SK-N-SH (cell line): Measurements from ENCODE around the gene SGCB. TPM values are rescaled to one million over a fixed set of nuclear protein-coding genes. Genes with fewer than 3 reads are reported as not detected.

Experiments used
- CTCF ChIA-PET: fragments of 300-600, 350-600 bp; formaldehyde crosslinking; extraction: SDS; loops from one replicate; lab custom pipeline; 2021; lab: Yijun Ruan, JAX
- POLR2A ChIA-PET: fragments of 350-600 bp; sonication (Branson Sonifier 250); formaldehyde crosslinking; extraction: SDS; loops from one replicate; lab custom pipeline; 2020; ENCODE audit warnings: antibody characterized with exemption, inconsistent platforms; lab: Yijun Ruan, JAX
- DNase-seq: peaks from one replicate; pipeline ENCODE4 v3.0.0; 2012
- H2AFZ ChIP-seq: fragments of 200-600 bp; sonication (generic); 2 replicates; pipeline ENCODE4 v1.8.1; 2016; ENCODE audit warnings: antibody characterized with exemption, mild to moderate bottlenecking, low read depth
- H3F3A ChIP-seq: fragments of 200-600 bp; sonication (generic); replicated peaks from 2 replicates; pipeline ENCODE3; 2016; ENCODE audit warnings: antibody characterized with exemption, mild to moderate bottlenecking; ENCODE audit not compliant: insufficient read depth
- H3K27ac ChIP-seq, 2 experiments: fragments of 200-500 bp in 1 of 2; fragments of 200-600 bp in 1 of 2; sonication (Bioruptor generic) in 1 of 2; sonication (generic), shearing (Covaris generic) in 1 of 2; 2 replicates each; pipeline versions ENCODE4 v1.5.1 to v1.6.1; 2014 to 2016; ENCODE audit warnings: low read depth in 2 of 2, inconsistent platforms in 1 of 2, low read length in 1 of 2, mild to moderate bottlenecking in 1 of 2, mixed read lengths in 1 of 2
- H3K27me3 ChIP-seq: fragments of 200-600 bp; sonication (generic), shearing (Covaris generic); 2 replicates; pipeline ENCODE4 v1.6.1; 2016; ENCODE audit warnings: mixed run types; ENCODE audit not compliant: insufficient read depth
- H3K36me3 ChIP-seq, 2 experiments: fragments of 200-500 bp in 1 of 2; fragments of 200-600 bp in 1 of 2; sonication (Bioruptor generic) in 1 of 2; sonication (generic) in 1 of 2; replicated peaks in 1 of 2; 2 replicates each; pipeline versions ENCODE3 to v1.5.1; 2014 to 2016; ENCODE audit warnings: low read length in 1 of 2, mild to moderate bottlenecking in 1 of 2; ENCODE audit not compliant: insufficient read depth in 2 of 2, control insufficient read depth in 1 of 2
- H3K4me1 ChIP-seq, 2 experiments: fragments of 200-500 bp in 1 of 2; fragments of 200-600 bp in 1 of 2; sonication (Bioruptor generic) in 1 of 2; sonication (generic), shearing (Covaris generic) in 1 of 2; 2 replicates each; pipeline versions ENCODE4 v1.5.1 to v1.6.1; 2014 to 2016; ENCODE audit warnings: low read depth in 1 of 2, low read length in 1 of 2, mixed run types in 1 of 2; ENCODE audit not compliant: insufficient read depth in 2 of 2, control insufficient read depth in 1 of 2
- H3K4me2 ChIP-seq: fragments of 200-600 bp; sonication (generic), shearing (Covaris generic); 2 replicates; pipeline ENCODE4 v1.6.1; 2017; ENCODE audit warnings: mixed run types
- H3K4me3 ChIP-seq, 2 experiments: fragments of 200-500 bp in 1 of 2; fragments of 200-600 bp in 1 of 2; sonication (Bioruptor generic) in 1 of 2; sonication (generic), shearing (Covaris generic) in 1 of 2; 2 replicates each; pipeline versions ENCODE4 v1.5.1 to v1.8.1; 2014 to 2016; ENCODE audit warnings: low read depth in 2 of 2, inconsistent platforms in 1 of 2, low read length in 1 of 2, mild to moderate bottlenecking in 1 of 2, mixed read lengths in 1 of 2, moderate library complexity in 1 of 2
- H3K79me2 ChIP-seq: fragments of 200-600 bp; sonication (generic); 2 replicates; pipeline ENCODE4 v1.8.1; 2017; ENCODE audit warnings: mild to moderate bottlenecking; ENCODE audit not compliant: insufficient read depth
- H3K9ac ChIP-seq: fragments of 200-600 bp; sonication (generic); 2 replicates; pipeline ENCODE4 v1.6.1; 2017; ENCODE audit warnings: mixed run types
- H3K9me2 ChIP-seq: fragments of 200-600 bp; sonication (generic); 2 replicates; pipeline ENCODE4 v1.6.1; 2017; ENCODE audit warnings: mixed run types
- H3K9me3 ChIP-seq: fragments of 200-600 bp; sonication (generic); 2 replicates; pipeline ENCODE4 v1.6.1; 2017; ENCODE audit warnings: mixed run types, mild to moderate bottlenecking, moderate library complexity
- H4K20me1 ChIP-seq: fragments of 200-600 bp; sonication (generic); 2 replicates; pipeline ENCODE4 v1.6.1; 2017; ENCODE audit warnings: mild to moderate bottlenecking, mixed run types; ENCODE audit not compliant: insufficient read depth
- GABPA ChIP-seq: IDR thresholded peaks from 2 replicates; pipeline ENCODE4 v1.4.0; 2012; ENCODE audit warnings: low read depth, mild to moderate bottlenecking
- GATA2 ChIP-seq: sonication (generic); formaldehyde crosslinking; IDR thresholded peaks from 2 replicates; pipeline ENCODE4 v1.5.0; 2020; ENCODE audit warnings: mild to moderate bottlenecking, missing genetic modification reagents
- JUND ChIP-seq: IDR thresholded peaks from 2 replicates; pipeline ENCODE4 v1.4.0; 2012
- NRF1 ChIP-seq: IDR thresholded peaks from 2 replicates; pipeline ENCODE4 v1.6.1; 2012; ENCODE audit warnings: low read depth, mild to moderate bottlenecking, low read length
- RAD21 ChIP-seq: IDR thresholded peaks from 2 replicates; pipeline ENCODE4 v1.6.1; 2012; ENCODE audit warnings: mild to moderate bottlenecking, low read length
- RFX5 ChIP-seq: IDR thresholded peaks from 2 replicates; pipeline ENCODE4 v1.6.1; 2012; ENCODE audit warnings: mild to moderate bottlenecking, improper control_type of control experiment, low read length
- RXRA ChIP-seq: IDR thresholded peaks from 2 replicates; pipeline ENCODE4 v1.4.0; 2012; ENCODE audit warnings: low read depth, mild to moderate bottlenecking, borderline replicate concordance
- SIN3A ChIP-seq: IDR thresholded peaks from 2 replicates; pipeline ENCODE4 v1.6.1; 2012; ENCODE audit warnings: low read depth, mild to moderate bottlenecking, low read length, moderate library complexity, borderline replicate concordance
- SMC3 ChIP-seq: IDR thresholded peaks from 2 replicates; pipeline ENCODE4 v1.6.1; 2012; ENCODE audit warnings: low read depth, low read length, improper control_type of control experiment
- TEAD4 ChIP-seq: IDR thresholded peaks from 2 replicates; pipeline ENCODE4 v1.4.0; 2012; ENCODE audit warnings: mild to moderate bottlenecking, borderline replicate concordance; ENCODE audit not compliant: insufficient read depth
- WGBS: methylation state at CpG from one replicate; pipeline ENCODE4 v1.1.6; 2017; ENCODE audit warnings: low lambda C conversion rate; 5-methylcytosine and 5-hydroxymethylcytosine counted together
- polyA plus RNA-seq, 3 experiments: library from polyadenylated mRNA; depleted of rRNA; stranded (reverse); fragments of >200 nt; gene quantifications; 2 replicates each; pipeline ENCODE4 v1.2.3, GENCODE V29; 2012
- TF ChIP-seq, protein P1 (sequence below): IDR thresholded peaks from 2 replicates; pipeline ENCODE4 v1.6.1; 2012; ENCODE audit warnings: mild to moderate bottlenecking, low read depth, low read length, moderate library complexity
- TF ChIP-seq, protein P2 (sequence below): IDR thresholded peaks from 2 replicates; pipeline ENCODE4; 2012
- TF ChIP-seq, protein P3 (sequence below): fragments of 150-350 bp; IDR thresholded peaks from 2 replicates; pipeline ENCODE4 v1.6.1; 2017; ENCODE audit warnings: antibody characterized with exemption, low read length, low read depth, borderline replicate concordance
- TF ChIP-seq, protein P4 (sequence below): IDR thresholded peaks from 2 replicates; pipeline ENCODE4 v1.4.0; 2012; ENCODE audit warnings: low read depth
- TF ChIP-seq, protein P5 (sequence below): IDR thresholded peaks from 2 replicates; pipeline ENCODE4 v1.4.0; 2012; ENCODE audit warnings: low read depth, borderline replicate concordance

Gene SGCB
- polyA plus RNA-seq, 1 of the 3 experiments (the other 2 are of a cell fraction) = 25.1 TPM

DNA sequence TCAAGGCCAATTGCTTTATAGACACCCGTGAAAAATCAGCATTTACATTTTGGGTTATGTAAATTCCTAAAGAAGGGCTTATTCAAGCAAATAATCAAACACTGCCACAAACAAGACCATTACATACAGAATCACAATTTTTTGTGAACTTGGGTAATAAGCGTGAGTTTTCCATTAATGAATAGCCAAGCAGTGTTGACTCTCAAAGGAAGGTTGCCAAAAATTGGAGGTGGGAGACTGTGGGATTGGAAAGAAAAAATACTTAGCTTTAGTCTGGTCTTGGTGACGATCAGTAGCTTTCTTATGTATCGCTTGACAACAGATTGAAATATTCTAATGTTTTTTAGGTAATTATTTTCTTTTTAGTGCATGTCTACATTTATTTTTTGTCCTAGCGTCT is 38.8 kb downstream of the SGCB start:
- H3K9me3 ChIP-seq = no peaks in the 10 kb centered on the region
- no peaks in the 10 kb centered on the region for H3F3A ChIP-seq
- no peak overlapping the region for H3K9ac ChIP-seq
- no peaks in the 10 kb centered on the region for H3K36me3 ChIP-seq
- no peak overlapping the region for H2AFZ ChIP-seq
- no peak for DNase-seq
- TF ChIP-seq, protein P1, sequence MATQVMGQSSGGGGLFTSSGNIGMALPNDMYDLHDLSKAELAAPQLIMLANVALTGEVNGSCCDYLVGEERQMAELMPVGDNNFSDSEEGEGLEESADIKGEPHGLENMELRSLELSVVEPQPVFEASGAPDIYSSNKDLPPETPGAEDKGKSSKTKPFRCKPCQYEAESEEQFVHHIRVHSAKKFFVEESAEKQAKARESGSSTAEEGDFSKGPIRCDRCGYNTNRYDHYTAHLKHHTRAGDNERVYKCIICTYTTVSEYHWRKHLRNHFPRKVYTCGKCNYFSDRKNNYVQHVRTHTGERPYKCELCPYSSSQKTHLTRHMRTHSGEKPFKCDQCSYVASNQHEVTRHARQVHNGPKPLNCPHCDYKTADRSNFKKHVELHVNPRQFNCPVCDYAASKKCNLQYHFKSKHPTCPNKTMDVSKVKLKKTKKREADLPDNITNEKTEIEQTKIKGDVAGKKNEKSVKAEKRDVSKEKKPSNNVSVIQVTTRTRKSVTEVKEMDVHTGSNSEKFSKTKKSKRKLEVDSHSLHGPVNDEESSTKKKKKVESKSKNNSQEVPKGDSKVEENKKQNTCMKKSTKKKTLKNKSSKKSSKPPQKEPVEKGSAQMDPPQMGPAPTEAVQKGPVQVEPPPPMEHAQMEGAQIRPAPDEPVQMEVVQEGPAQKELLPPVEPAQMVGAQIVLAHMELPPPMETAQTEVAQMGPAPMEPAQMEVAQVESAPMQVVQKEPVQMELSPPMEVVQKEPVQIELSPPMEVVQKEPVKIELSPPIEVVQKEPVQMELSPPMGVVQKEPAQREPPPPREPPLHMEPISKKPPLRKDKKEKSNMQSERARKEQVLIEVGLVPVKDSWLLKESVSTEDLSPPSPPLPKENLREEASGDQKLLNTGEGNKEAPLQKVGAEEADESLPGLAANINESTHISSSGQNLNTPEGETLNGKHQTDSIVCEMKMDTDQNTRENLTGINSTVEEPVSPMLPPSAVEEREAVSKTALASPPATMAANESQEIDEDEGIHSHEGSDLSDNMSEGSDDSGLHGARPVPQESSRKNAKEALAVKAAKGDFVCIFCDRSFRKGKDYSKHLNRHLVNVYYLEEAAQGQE = no peak
- TF ChIP-seq GABPA (no peak), JUND (no peak), NRF1 (no peak)
- TF ChIP-seq, protein P2, sequence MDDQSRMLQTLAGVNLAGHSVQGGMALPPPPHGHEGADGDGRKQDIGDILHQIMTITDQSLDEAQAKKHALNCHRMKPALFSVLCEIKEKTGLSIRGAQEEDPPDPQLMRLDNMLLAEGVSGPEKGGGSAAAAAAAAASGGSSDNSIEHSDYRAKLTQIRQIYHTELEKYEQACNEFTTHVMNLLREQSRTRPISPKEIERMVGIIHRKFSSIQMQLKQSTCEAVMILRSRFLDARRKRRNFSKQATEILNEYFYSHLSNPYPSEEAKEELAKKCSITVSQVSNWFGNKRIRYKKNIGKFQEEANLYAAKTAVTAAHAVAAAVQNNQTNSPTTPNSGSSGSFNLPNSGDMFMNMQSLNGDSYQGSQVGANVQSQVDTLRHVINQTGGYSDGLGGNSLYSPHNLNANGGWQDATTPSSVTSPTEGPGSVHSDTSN = no peak
- H3K79me2 ChIP-seq = no peaks in the 10 kb centered on the region
- no peak overlapping the region for H3K27ac ChIP-seq
- no peaks in the 10 kb centered on the region for H3K27me3 ChIP-seq
- POLR2A ChIA-PET = no interaction called here
- WGBS = 76% methylated on average over 5 of the region's 5 CpGs
- H3K4me3 ChIP-seq = no peak overlapping the region
- H3K4me1 ChIP-seq = no peaks in the 10 kb centered on the region
- CTCF ChIA-PET = no interaction called here
- no peaks in the 10 kb centered on the region for H3K9me2 ChIP-seq
- no peaks in the 10 kb centered on the region for H4K20me1 ChIP-seq
- no peak overlapping the region for H3K4me2 ChIP-seq

DNA sequence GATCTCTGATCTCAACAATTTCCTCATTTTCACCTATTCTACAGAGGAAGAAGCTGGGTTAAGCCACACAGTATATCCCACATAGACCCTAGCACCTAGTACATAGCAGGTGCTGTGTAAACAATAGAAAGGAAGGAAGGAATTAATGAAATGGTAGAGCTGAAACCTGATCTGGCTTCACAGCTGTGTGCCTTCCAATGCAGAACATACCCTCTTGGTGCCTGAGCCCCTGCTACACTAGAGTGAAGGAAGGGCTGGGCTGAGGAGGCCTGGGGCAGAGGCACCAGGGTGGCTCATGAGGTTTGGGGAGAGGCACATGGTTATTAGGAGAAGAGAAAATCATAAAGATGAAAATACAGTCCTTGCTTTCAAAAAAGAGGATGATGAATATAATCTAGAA is 39.3 kb downstream of the SGCB start:
- POLR2A ChIA-PET = no interaction called here
- no peak for DNase-seq

DNA sequence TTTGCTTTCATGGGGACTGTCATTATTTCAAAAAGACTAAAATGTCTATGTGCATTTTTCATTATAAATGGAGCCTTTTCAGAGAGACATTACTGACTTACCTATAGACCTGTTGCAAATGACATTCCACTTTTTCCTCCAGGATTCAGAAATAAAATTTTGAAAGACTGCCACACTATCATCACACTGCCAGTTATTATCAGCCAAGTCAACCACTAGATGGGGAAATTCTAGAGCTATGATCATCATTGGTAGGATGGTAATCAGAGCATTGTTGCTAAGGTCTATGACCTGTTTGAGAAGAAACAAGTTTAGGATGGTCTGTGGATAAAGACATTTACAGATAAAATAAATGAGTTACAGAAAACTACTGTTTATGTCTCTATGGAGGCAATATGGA is 40.5 kb downstream of the SGCB start:
- H3K9me3 ChIP-seq = no peaks in the 10 kb centered on the region
- H3K79me2 ChIP-seq = no peaks in the 10 kb centered on the region
- no peak overlapping the region for H3K4me3 ChIP-seq
- no peaks in the 10 kb centered on the region for H4K20me1 ChIP-seq
- ChIA-PET CTCF (interaction anchor here (0.6 kb wide), 1 partner anchor 18 kb away, joined by 3 read pairs; no protein-coding TSS in a partner anchor), POLR2A (no interaction called here)
- no peak overlapping the region for H3K4me2 ChIP-seq
- no peak overlapping the region for H2AFZ ChIP-seq
- H3K9me2 ChIP-seq = no peaks in the 10 kb centered on the region
- DNase-seq = no peak
- H3K27ac ChIP-seq = no peak overlapping the region
- H3K9ac ChIP-seq = no peak overlapping the region
- H3F3A ChIP-seq = no peaks in the 10 kb centered on the region
- no peaks in the 10 kb centered on the region for H3K36me3 ChIP-seq
- H3K27me3 ChIP-seq = no peaks in the 10 kb centered on the region
- H3K4me1 ChIP-seq = no peaks in the 10 kb centered on the region
- TF ChIP-seq RXRA = no peak
- TF ChIP-seq, protein P3, sequence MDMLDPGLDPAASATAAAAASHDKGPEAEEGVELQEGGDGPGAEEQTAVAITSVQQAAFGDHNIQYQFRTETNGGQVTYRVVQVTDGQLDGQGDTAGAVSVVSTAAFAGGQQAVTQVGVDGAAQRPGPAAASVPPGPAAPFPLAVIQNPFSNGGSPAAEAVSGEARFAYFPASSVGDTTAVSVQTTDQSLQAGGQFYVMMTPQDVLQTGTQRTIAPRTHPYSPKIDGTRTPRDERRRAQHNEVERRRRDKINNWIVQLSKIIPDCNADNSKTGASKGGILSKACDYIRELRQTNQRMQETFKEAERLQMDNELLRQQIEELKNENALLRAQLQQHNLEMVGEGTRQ = no peak
- no peak for TF ChIP-seq SIN3A
- no peak for TF ChIP-seq GATA2
- TF ChIP-seq RAD21 = no peak
- TF ChIP-seq RFX5 = no peak
- TF ChIP-seq JUND = no peak
- TF ChIP-seq GABPA = no peak
- TF ChIP-seq TEAD4 = no peak
- TF ChIP-seq, protein P4, sequence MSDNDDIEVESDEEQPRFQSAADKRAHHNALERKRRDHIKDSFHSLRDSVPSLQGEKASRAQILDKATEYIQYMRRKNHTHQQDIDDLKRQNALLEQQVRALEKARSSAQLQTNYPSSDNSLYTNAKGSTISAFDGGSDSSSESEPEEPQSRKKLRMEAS = no peak
- TF ChIP-seq, protein P5, sequence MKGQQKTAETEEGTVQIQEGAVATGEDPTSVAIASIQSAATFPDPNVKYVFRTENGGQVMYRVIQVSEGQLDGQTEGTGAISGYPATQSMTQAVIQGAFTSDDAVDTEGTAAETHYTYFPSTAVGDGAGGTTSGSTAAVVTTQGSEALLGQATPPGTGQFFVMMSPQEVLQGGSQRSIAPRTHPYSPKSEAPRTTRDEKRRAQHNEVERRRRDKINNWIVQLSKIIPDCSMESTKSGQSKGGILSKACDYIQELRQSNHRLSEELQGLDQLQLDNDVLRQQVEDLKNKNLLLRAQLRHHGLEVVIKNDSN = no peak

More for the DNA sequence above, 39.3 kb downstream of the SGCB start:
- no peak for TF ChIP-seq RXRA
- no peak for TF ChIP-seq SMC3
- no peaks in the 10 kb centered on the region for H3K27me3 ChIP-seq
- no peak overlapping the region for H3K4me2 ChIP-seq
- no peak overlapping the region for H2AFZ ChIP-seq
- no peak overlapping the region for H3K4me3 ChIP-seq
- no peaks in the 10 kb centered on the region for H4K20me1 ChIP-seq
- no peaks in the 10 kb centered on the region for H3K9me3 ChIP-seq
- H3K27ac ChIP-seq = no peak overlapping the region
- no peak overlapping the region for H3K9ac ChIP-seq
- CTCF ChIA-PET = no interaction called here
- H3K4me1 ChIP-seq = no peaks in the 10 kb centered on the region
- H3K79me2 ChIP-seq = no peaks in the 10 kb centered on the region
- no peaks in the 10 kb centered on the region for H3F3A ChIP-seq
- no peaks in the 10 kb centered on the region for H3K9me2 ChIP-seq
- no peaks in the 10 kb centered on the region for H3K36me3 ChIP-seq
